A549 (cell line): ENCODE results near the gene AIG1. TPM values are rescaled to one million over a fixed set of nuclear protein-coding genes. Genes with fewer than 3 reads are reported as not detected.
A peak's percentile ranks its signal among the peaks of the same experiment; 100 is the strongest.

ENCODE experiments used
- ATAC-seq, 2 experiments: fragments of 200-7000 bp in 1 of 2; fragments of >200 bp in 1 of 2; cut with Nextera tagmentation in 1 of 2; cut with Tn5 transposase in 1 of 2; 3 replicates each; pipeline versions ENCODE4 v1.8.0 to v1.9.1; 2018 to 2020; ENCODE audit warnings: mild to moderate bottlenecking in 1 of 2, moderate library complexity in 1 of 2
- CTCF ChIA-PET: fragments of 300-600 bp; sonication (Branson Sonifier 250); formaldehyde crosslinking; extraction: SDS; loops from one replicate; lab custom pipeline; 2021; ENCODE audit warnings: antibody characterized with exemption, inconsistent platforms; lab: Yijun Ruan, JAX
- POLR2A ChIA-PET: fragments of 350-600 bp; formaldehyde crosslinking; extraction: SDS; loops from one replicate; lab custom pipeline; 2021; ENCODE audit warnings: antibody characterized with exemption, inconsistent platforms; lab: Yijun Ruan, JAX
- DNase-seq, 2 experiments: peaks; one replicate each; pipeline versions ENCODE4 v3.0.0 to v3.0.0-alpha.2; 2011 to 2016; ENCODE audit warnings: low read depth in 1 of 2, low spot score in 1 of 2
- FAIRE-seq: peaks from 2 replicates; lab custom pipeline; 2011; peaks lifted over from hg19 to GRCh38; lab: Jason Lieb, UNC
- H3K27ac ChIP-seq, 2 experiments: fragments of >200 bp; sonication (Bioruptor Twin); formaldehyde crosslinking; 3 replicates each; pipeline ENCODE4 v1.5.1; 2016 to 2017
- H3K4me1 ChIP-seq: fragments of >200 bp; sonication (Bioruptor Twin); formaldehyde crosslinking; 3 replicates; pipeline ENCODE4 v1.6.1; 2016
- H3K4me2 ChIP-seq: fragments of >200 bp; sonication (Bioruptor Twin); formaldehyde crosslinking; 3 replicates; pipeline ENCODE4 v1.6.1; 2016
- H3K4me3 ChIP-seq: fragments of >200 bp; sonication (Bioruptor Twin); formaldehyde crosslinking; 3 replicates; pipeline ENCODE4 v1.5.1; 2016
- H3K9me3 ChIP-seq: fragments of >200 bp; sonication (Bioruptor Twin); formaldehyde crosslinking; 3 replicates; pipeline ENCODE4 v1.6.1; 2016
- EHF ChIP-seq: fragments of 250-450 bp; sonication (Bioruptor Pico); IDR thresholded peaks from 2 replicates; pipeline ENCODE4 v1.5.0; 2020; ENCODE audit warnings: mild to moderate bottlenecking
- EP300 ChIP-seq, 2 experiments: fragments of >200 bp; sonication (Bioruptor Twin); formaldehyde crosslinking; IDR thresholded peaks; 2 replicates in 1 of 2; 3 replicates in 1 of 2; pipeline ENCODE4 v1.6.1; 2016 to 2017
- ESRRA ChIP-seq: fragments of 150-350 bp; IDR thresholded peaks from 2 replicates; pipeline ENCODE4 v1.6.1; 2014; ENCODE audit warnings: mild to moderate bottlenecking, low read length, borderline replicate concordance
- FOSB ChIP-seq: fragments of 250-450 bp; sonication (Bioruptor Pico); IDR thresholded peaks from 2 replicates; pipeline ENCODE4 v1.5.0; 2020; ENCODE audit warnings: mild to moderate bottlenecking, moderate library complexity
- FOSL2 ChIP-seq, 2 experiments: fragments of 450-650 bp in 1 of 2; fragments of >200 bp in 1 of 2; sonication (Bioruptor Twin) in 1 of 2; formaldehyde crosslinking; IDR thresholded peaks; 2 replicates each; pipeline versions ENCODE4 v1.5.0 to v1.6.1; 2016 to 2020; ENCODE audit warnings: mild to moderate bottlenecking in 1 of 2, moderate library complexity in 1 of 2
- KDM5A ChIP-seq: fragments of 200-600 bp; sonication (generic); IDR thresholded peaks from 2 replicates; pipeline ENCODE4 v1.6.1; 2016; ENCODE audit warnings: antibody characterized with exemption, mild to moderate bottlenecking
- MYC ChIP-seq: IDR thresholded peaks from 2 replicates; pipeline ENCODE4 v1.6.1; 2012; ENCODE audit warnings: mild to moderate bottlenecking, inconsistent platforms, low read length, improper control_type of control experiment, borderline replicate concordance
- PHF8 ChIP-seq: fragments of 200-600 bp; sonication (generic); IDR thresholded peaks from 2 replicates; pipeline ENCODE4 v1.6.1; 2016; ENCODE audit warnings: low read depth, mild to moderate bottlenecking, antibody characterized with exemption, moderate library complexity, borderline replicate concordance
- RAD21 ChIP-seq, 2 experiments: fragments of >200 bp in 1 of 2; sonication (Bioruptor Twin) in 1 of 2; formaldehyde crosslinking in 1 of 2; IDR thresholded peaks in 1 of 2; conservative IDR thresholded peaks in 1 of 2; 2 replicates in 1 of 2; 3 replicates in 1 of 2; pipeline ENCODE4 v1.6.1; 2012 to 2018; ENCODE audit warnings: inconsistent platforms in 1 of 2
- RARB ChIP-seq: fragments of 250-450 bp; sonication (Bioruptor Pico); IDR thresholded peaks from 2 replicates; pipeline ENCODE4 v1.8.0; 2021; ENCODE audit warnings: mild to moderate bottlenecking, moderate library complexity
- RCOR1 ChIP-seq: fragments of 150-350 bp; IDR thresholded peaks from 2 replicates; pipeline ENCODE4 v1.6.1; 2014; ENCODE audit warnings: antibody characterized with exemption, low read length, low read depth
- RFX5 ChIP-seq: fragments of 450-650 bp; IDR thresholded peaks from 2 replicates; pipeline ENCODE4 v1.7.1; 2014; ENCODE audit warnings: antibody characterized with exemption, mild to moderate bottlenecking, moderate library complexity
- RNF2 ChIP-seq: fragments of 200-600 bp; sonication (generic); IDR thresholded peaks from 2 replicates; pipeline ENCODE4 v1.6.1; 2016; ENCODE audit warnings: low read depth, mild to moderate bottlenecking, antibody characterized with exemption, moderate library complexity, borderline replicate concordance
- TFCP2L1 ChIP-seq: fragments of 250-450 bp; sonication (Bioruptor Pico); IDR thresholded peaks from 2 replicates; pipeline ENCODE4 v1.5.0; 2021; ENCODE audit warnings: mild to moderate bottlenecking
- ZFP36 ChIP-seq: fragments of 450-650 bp; IDR thresholded peaks from 2 replicates; pipeline ENCODE4 v1.6.1; 2014; ENCODE audit warnings: borderline replicate concordance; ENCODE audit not compliant: partially characterized antibody
- ZNF302 ChIP-seq: fragments of 250-450 bp; sonication (Bioruptor Pico); IDR thresholded peaks from 2 replicates; pipeline ENCODE4 v1.9.0; 2021; ENCODE audit warnings: inconsistent platforms, mild to moderate bottlenecking, moderate library complexity
- WGBS: methylation state at CpG from one replicate; pipeline ENCODE4 v1.1.6; 2017; ENCODE audit errors: missing lambda C conversion rate; 5-methylcytosine and 5-hydroxymethylcytosine counted together
- polyA plus RNA-seq, 4 experiments: library from polyadenylated mRNA; depleted of rRNA in 3 of 4; stranded (reverse); fragments of >200 nt; fragmentation: RNase III in 1 of 4; extraction: RNeasy Plus Mini Kit Qiagen cat#74134 plus additional on column Dnase treatment in 1 of 4; gene quantifications; 2 replicates in 3 of 4; 3 replicates in 1 of 4; pipeline ENCODE4 v1.2.3, GENCODE V29; 2011 to 2017
- TF ChIP-seq, protein P1 (sequence below): fragments of >200 bp; sonication (Bioruptor Twin); formaldehyde crosslinking; IDR thresholded peaks from 3 replicates; pipeline ENCODE4 v1.5.1; 2016
- TF ChIP-seq, protein P2 (sequence below): fragments of 250-450 bp; sonication (Bioruptor Pico); IDR thresholded peaks from 2 replicates; pipeline ENCODE4 v1.5.0; 2021; ENCODE audit warnings: mild to moderate bottlenecking, moderate library complexity, borderline replicate concordance
- TF ChIP-seq, protein P3 (sequence below): IDR thresholded peaks from 2 replicates; pipeline ENCODE4 v1.6.1; 2012
- TF ChIP-seq, protein P4 (sequence below): fragments of 200-600 bp; sonication (generic); IDR thresholded peaks from 2 replicates; pipeline ENCODE4 v1.6.1; 2016; ENCODE audit warnings: antibody characterized with exemption, mild to moderate bottlenecking, moderate library complexity

Gene AIG1
- polyA plus RNA-seq, 2 of the 4 experiments (the other 2 are of a cell fraction) = 29.5 to 38.3 TPM

DNA sequence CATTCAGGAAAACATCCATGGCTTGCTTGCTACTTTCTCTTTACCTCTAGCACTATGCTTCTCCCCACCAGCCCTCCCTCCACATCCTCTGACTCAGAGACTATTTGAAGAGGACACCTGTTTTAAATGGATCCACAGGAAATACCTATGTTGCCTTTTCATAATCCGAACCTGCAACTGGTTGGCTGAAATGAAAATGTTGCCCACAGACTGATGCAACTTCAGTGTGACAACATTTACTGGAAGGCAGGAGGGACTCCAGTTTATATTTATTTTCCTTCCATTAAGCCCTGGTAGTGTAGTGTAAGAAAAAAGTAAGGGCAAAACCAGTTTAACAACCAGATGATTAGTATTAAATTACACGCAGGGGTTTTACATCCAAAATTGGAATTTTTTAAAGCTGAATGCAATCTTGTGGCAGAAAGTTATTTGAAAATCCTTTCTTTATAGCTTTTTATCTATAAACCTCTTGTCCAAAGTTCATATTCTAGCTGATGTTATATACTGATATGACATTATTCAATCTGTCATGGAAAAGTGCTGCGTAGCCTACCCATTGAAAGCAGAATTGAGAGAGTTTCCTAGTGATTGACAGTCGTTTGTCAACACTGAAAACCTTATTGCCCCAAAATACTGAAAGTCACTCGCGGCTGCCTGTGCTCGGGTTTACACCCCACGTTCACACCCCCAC lies 881 bp upstream of the AIG1 start (continued):
- TF ChIP-seq KDM5A (no peak), RNF2 (no peak), RARB (CRISPR knock-in tag) (no peak), ESRRA (no peak)
- TF ChIP-seq, all 56 proteins: peak for 0

DNA sequence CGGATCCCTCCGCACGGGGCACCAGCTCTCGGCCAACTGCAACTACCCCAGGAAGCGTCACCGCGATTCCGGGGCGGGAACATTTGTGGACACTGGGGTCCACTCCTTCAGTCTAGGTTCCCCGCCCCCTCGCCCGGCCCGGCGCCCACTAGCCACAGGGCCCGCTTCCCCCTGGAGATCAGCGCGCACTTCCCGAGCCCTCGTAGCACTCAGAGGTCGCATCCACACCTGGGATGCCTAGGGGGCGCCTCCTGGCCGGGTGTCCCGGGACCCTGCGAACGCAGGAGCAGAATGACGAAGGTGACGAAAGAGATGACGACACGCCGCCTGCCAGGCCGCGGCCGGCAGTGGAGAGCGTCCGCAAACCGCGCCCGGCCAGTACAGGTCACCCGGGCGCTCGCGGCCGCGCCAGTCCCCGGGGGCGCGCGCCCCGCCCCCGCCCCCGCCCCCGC lies 309 bp upstream of the AIG1 start:
- Histone ChIP-seq H3K4me1 (peaks cover 13% of the 10 kb centered on the region), H3K27ac (peak overlapping the region; percentile 84 to 96), H3K4me3 (peak overlapping the region; percentile 90), H3K4me2 (peak overlapping the region; percentile 84), H3K9me3 (no peaks in the 10 kb centered on the region)
- ATAC-seq = peak; percentile 95 to 96
- ChIA-PET CTCF (no interaction called here), POLR2A (interaction anchor here (0.6 to 0.8 kb wide), 2 partner anchors 11 to 115 kb away, joined by 3 read pairs; partner anchors contain the start of gene HIVEP2)
- DNase-seq = peak; percentile 63 to 87
- TF ChIP-seq, protein P1, sequence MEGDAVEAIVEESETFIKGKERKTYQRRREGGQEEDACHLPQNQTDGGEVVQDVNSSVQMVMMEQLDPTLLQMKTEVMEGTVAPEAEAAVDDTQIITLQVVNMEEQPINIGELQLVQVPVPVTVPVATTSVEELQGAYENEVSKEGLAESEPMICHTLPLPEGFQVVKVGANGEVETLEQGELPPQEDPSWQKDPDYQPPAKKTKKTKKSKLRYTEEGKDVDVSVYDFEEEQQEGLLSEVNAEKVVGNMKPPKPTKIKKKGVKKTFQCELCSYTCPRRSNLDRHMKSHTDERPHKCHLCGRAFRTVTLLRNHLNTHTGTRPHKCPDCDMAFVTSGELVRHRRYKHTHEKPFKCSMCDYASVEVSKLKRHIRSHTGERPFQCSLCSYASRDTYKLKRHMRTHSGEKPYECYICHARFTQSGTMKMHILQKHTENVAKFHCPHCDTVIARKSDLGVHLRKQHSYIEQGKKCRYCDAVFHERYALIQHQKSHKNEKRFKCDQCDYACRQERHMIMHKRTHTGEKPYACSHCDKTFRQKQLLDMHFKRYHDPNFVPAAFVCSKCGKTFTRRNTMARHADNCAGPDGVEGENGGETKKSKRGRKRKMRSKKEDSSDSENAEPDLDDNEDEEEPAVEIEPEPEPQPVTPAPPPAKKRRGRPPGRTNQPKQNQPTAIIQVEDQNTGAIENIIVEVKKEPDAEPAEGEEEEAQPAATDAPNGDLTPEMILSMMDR = peak; percentile 13; the same call in 1 of the 3 replicates
- TF ChIP-seq, protein P2, sequence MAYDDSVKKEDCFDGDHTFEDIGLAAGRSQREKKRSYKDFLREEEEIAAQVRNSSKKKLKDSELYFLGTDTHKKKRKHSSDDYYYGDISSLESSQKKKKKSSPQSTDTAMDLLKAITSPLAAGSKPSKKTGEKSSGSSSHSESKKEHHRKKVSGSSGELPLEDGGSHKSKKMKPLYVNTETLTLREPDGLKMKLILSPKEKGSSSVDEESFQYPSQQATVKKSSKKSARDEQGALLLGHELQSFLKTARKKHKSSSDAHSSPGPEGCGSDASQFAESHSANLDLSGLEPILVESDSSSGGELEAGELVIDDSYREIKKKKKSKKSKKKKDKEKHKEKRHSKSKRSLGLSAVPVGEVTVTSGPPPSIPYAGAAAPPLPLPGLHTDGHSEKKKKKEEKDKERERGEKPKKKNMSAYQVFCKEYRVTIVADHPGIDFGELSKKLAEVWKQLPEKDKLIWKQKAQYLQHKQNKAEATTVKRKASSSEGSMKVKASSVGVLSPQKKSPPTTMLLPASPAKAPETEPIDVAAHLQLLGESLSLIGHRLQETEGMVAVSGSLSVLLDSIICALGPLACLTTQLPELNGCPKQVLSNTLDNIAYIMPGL (CRISPR knock-in tag) = no peak
- TF ChIP-seq PHF8 = peak; percentile 41; the same call in 1 of the 2 replicates
- 0% methylated on average over 3 of the region's 52 CpGs for WGBS
- no peak for FAIRE-seq

DNA sequence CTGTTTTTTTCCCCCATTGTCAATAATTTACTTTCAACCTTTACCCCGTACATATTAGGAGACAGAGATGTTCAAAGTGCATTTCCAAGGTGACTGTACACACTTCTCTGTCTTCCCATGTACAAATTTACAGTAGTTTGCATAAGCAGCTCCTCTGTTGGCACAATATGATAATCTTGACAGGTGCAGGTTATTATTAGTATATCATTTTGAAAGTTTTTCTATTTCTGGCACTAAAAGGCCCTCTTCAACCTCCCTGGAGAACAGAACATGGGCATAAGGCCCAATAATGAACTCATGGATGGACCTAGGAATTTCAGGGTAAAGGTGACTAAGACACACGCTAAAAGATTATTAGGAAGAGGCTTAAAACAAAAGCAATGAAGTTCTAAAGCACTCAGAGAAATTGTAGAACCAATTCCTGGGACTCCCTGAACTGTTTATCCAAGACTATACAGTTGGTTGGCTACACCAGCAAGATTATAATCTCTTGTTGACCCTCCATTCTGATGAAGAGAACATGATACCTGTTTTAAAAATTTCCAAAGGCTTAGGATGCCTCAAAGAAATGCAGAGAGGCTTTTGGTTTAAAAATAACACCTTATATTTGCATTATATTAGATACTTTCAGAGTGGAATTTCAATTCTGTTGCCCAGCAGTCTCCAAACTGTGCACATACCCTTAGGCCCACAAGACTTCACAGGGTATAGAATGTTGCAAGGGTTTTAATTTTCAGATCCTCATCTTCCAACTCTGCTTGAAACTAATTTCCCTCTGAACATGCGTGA lies 1.1 kb downstream of the AIG1 start:
- H3K4me1 ChIP-seq = peaks cover 13% of the 10 kb centered on the region
- CTCF ChIA-PET = interaction anchor here (1.1 kb wide), 1 partner anchor 39 kb away, joined by 3 read pairs; no protein-coding TSS in a partner anchor
- DNase-seq (no peak), FAIRE-seq (no peak), ATAC-seq (no peak)
- peak overlapping the region; percentile 90 for H3K4me3 ChIP-seq
- H3K9me3 ChIP-seq = no peaks in the 10 kb centered on the region
- peak overlapping the region; percentile 82 for H3K4me2 ChIP-seq
- peak overlapping the region in 1 of 2 experiments; percentile 96; a peak in 4 of 6 replicates for H3K27ac ChIP-seq
- 87% methylated on average over 3 of the region's 3 CpGs for WGBS
- TF ChIP-seq RAD21 (conservative IDR thresholded peaks at IDR 0.05 in 1 of 2, IDR thresholded peaks at IDR 0.05 in 1 of 2) = no peak
- no peak for TF ChIP-seq EHF (CRISPR knock-in tag)
- no peak for TF ChIP-seq RCOR1
- TF ChIP-seq, protein P3, sequence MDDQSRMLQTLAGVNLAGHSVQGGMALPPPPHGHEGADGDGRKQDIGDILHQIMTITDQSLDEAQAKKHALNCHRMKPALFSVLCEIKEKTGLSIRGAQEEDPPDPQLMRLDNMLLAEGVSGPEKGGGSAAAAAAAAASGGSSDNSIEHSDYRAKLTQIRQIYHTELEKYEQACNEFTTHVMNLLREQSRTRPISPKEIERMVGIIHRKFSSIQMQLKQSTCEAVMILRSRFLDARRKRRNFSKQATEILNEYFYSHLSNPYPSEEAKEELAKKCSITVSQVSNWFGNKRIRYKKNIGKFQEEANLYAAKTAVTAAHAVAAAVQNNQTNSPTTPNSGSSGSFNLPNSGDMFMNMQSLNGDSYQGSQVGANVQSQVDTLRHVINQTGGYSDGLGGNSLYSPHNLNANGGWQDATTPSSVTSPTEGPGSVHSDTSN = no peak
- TF ChIP-seq, protein P4, sequence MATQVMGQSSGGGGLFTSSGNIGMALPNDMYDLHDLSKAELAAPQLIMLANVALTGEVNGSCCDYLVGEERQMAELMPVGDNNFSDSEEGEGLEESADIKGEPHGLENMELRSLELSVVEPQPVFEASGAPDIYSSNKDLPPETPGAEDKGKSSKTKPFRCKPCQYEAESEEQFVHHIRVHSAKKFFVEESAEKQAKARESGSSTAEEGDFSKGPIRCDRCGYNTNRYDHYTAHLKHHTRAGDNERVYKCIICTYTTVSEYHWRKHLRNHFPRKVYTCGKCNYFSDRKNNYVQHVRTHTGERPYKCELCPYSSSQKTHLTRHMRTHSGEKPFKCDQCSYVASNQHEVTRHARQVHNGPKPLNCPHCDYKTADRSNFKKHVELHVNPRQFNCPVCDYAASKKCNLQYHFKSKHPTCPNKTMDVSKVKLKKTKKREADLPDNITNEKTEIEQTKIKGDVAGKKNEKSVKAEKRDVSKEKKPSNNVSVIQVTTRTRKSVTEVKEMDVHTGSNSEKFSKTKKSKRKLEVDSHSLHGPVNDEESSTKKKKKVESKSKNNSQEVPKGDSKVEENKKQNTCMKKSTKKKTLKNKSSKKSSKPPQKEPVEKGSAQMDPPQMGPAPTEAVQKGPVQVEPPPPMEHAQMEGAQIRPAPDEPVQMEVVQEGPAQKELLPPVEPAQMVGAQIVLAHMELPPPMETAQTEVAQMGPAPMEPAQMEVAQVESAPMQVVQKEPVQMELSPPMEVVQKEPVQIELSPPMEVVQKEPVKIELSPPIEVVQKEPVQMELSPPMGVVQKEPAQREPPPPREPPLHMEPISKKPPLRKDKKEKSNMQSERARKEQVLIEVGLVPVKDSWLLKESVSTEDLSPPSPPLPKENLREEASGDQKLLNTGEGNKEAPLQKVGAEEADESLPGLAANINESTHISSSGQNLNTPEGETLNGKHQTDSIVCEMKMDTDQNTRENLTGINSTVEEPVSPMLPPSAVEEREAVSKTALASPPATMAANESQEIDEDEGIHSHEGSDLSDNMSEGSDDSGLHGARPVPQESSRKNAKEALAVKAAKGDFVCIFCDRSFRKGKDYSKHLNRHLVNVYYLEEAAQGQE = no peak
- no peak for TF ChIP-seq FOSL2 (IDR thresholded peaks at IDR 0.05)
- TF ChIP-seq FOSL2 (CRISPR knock-in tag; IDR thresholded peaks at IDR 0.05) = no peak
- TF ChIP-seq FOSB (CRISPR knock-in tag) = no peak
- no peak for TF ChIP-seq ZNF302 (CRISPR knock-in tag)
- no peak for TF ChIP-seq TFCP2L1 (CRISPR knock-in tag)
- no peak for TF ChIP-seq ZFP36
- no peak for TF ChIP-seq RFX5
- no peak for TF ChIP-seq EP300 (IDR thresholded peaks at IDR 0.05)
- no peak for TF ChIP-seq MYC
- POLR2A ChIA-PET = no interaction called here
